PC-3 (cell line): ENCODE results near the gene CHSY3.

ENCODE experiments used
- EZH2 ChIP-seq: fragments of 300-600 bp; sonication (generic); IDR thresholded peaks from one replicate; pipeline ENCODE4 v1.6.1; 2017; ENCODE audit warnings: antibody characterized with exemption, mild to moderate bottlenecking, low read length; ENCODE audit not compliant: unreplicated experiment
- EZH2phosphoT487 ChIP-seq: fragments of 300-600 bp; sonication (generic); IDR thresholded peaks from 2 replicates; pipeline ENCODE4 v1.6.1; 2018; ENCODE audit warnings: mild to moderate bottlenecking, antibody characterized with exemption, low read length, borderline replicate concordance
- TF ChIP-seq, protein P1 (sequence below): fragments of 300-600 bp; sonication (generic); conservative IDR thresholded peaks from 2 replicates; pipeline ENCODE4 v1.5.1; 2017; ENCODE audit warnings: antibody characterized with exemption, low read depth, mild to moderate bottlenecking, low read length

DNA sequence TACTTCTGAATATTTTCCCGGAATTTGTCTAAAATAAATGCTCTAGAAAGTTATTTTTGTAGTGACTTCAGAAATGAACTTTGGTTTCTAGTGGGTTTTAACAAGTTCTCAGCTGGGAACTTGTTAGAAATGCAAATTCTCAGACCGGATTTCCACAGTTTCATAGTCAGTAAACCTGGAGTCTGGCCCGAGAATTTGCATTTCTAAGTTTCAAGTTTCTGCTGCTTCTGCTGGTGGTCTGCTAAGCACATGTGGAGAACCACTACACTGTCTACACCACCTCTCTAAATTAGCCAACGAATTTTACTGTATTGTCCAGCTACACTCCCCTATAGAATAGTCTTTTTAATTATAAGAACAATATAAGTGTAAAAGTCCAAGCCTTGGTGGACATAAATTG is 208.0 kb downstream of the CHSY3 start:
- TF ChIP-seq, protein P1, sequence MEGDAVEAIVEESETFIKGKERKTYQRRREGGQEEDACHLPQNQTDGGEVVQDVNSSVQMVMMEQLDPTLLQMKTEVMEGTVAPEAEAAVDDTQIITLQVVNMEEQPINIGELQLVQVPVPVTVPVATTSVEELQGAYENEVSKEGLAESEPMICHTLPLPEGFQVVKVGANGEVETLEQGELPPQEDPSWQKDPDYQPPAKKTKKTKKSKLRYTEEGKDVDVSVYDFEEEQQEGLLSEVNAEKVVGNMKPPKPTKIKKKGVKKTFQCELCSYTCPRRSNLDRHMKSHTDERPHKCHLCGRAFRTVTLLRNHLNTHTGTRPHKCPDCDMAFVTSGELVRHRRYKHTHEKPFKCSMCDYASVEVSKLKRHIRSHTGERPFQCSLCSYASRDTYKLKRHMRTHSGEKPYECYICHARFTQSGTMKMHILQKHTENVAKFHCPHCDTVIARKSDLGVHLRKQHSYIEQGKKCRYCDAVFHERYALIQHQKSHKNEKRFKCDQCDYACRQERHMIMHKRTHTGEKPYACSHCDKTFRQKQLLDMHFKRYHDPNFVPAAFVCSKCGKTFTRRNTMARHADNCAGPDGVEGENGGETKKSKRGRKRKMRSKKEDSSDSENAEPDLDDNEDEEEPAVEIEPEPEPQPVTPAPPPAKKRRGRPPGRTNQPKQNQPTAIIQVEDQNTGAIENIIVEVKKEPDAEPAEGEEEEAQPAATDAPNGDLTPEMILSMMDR: no peak
- no peak for TF ChIP-seq EZH2
- no peak for TF ChIP-seq EZH2phosphoT487
